WERI-Rb-1 (cell line): ENCODE data around the gene PPP1R9A.

Source experiments
- DNase-seq: peaks from one replicate; pipeline ENCODE4 v3.0.0-alpha.2; 2020
- H3K27ac ChIP-seq: fragments of 250-450 bp; sonication (Bioruptor Pico); 2 replicates; pipeline ENCODE4 v1.5.1; 2020; ENCODE audit warnings: mild to moderate bottlenecking, moderate library complexity
- H3K27me3 ChIP-seq: fragments of 250-450 bp; sonication (Bioruptor Pico); 2 replicates; pipeline ENCODE4 v1.5.1; 2021; ENCODE audit warnings: mild to moderate bottlenecking, low read depth, moderate library complexity; ENCODE audit not compliant: insufficient read depth, severe bottlenecking
- H3K36me3 ChIP-seq: fragments of 250-450 bp; sonication (Bioruptor Pico); 2 replicates; pipeline ENCODE4 v1.5.1; 2020; ENCODE audit warnings: mild to moderate bottlenecking, moderate library complexity
- H3K4me3 ChIP-seq: 2 replicates; pipeline ENCODE4 v1.5.1; 2011; ENCODE audit warnings: low read depth, mild to moderate bottlenecking, control low read depth, low read length
- H3K9me3 ChIP-seq: fragments of 250-450 bp; sonication (Bioruptor Pico); 2 replicates; pipeline ENCODE4 v1.5.1; 2021; ENCODE audit warnings: mild to moderate bottlenecking, moderate library complexity; ENCODE audit not compliant: severe bottlenecking
- CTCF ChIP-seq: IDR thresholded peaks from 2 replicates; pipeline ENCODE4 v1.5.1; 2011; ENCODE audit warnings: low read depth, mild to moderate bottlenecking, control low read depth, inconsistent platforms, low read length

PPP1R9A gene

GRCh38 chr7:95045236-95045923, 138.0 kb downstream of the PPP1R9A start:
- TF ChIP-seq CTCF, result peak; percentile 37; the same call in 1 of the 2 replicates
- Histone ChIP-seq H3K27ac (no peak overlapping the region), H3K9me3 (no peaks in the 10 kb centered on the region), H3K4me3 (no peak overlapping the region), H3K36me3 (no peaks in the 10 kb centered on the region), H3K27me3 (no peaks in the 10 kb centered on the region)
- DNase-seq, result peak; percentile 40

GRCh38 chr7:95046494-95047240, 139.3 kb downstream of the PPP1R9A start:
- no peaks in the 10 kb centered on the region for H3K27me3 ChIP-seq
- no peaks in the 10 kb centered on the region for H3K9me3 ChIP-seq
- no peaks in the 10 kb centered on the region for H3K36me3 ChIP-seq
- no peak for DNase-seq
- TF ChIP-seq CTCF, result no peak
- H3K27ac ChIP-seq, result no peak overlapping the region
- H3K4me3 ChIP-seq, result no peak overlapping the region

GRCh38 chr7:95047291-95047690, 139.9 kb downstream of the PPP1R9A start:
- DNase-seq, result no peak
- Histone ChIP-seq H3K4me3 (no peak overlapping the region), H3K36me3 (no peaks in the 10 kb centered on the region), H3K9me3 (no peaks in the 10 kb centered on the region), H3K27ac (no peak overlapping the region), H3K27me3 (no peaks in the 10 kb centered on the region)
- no peak for TF ChIP-seq CTCF

- TF ChIP-seq CTCF, result no peak
- no peak overlapping the region for H3K4me3 ChIP-seq
- no peaks in the 10 kb centered on the region for H3K36me3 ChIP-seq
- no peak overlapping the region for H3K27ac ChIP-seq
- H3K27me3 ChIP-seq, result no peaks in the 10 kb centered on the region
- no peak for DNase-seq
- H3K9me3 ChIP-seq, result no peaks in the 10 kb centered on the region
These were observed 145.2 kb downstream of the PPP1R9A start for GRCh38 chr7:95052566-95053094.

GRCh38 chr7:95054386-95054785, 147.0 kb downstream of the PPP1R9A start:
- H3K4me3 ChIP-seq, result no peak overlapping the region
- H3K36me3 ChIP-seq, result no peaks in the 10 kb centered on the region
- no peaks in the 10 kb centered on the region for H3K27me3 ChIP-seq
- no peak for DNase-seq
- no peak overlapping the region for H3K27ac ChIP-seq
- no peaks in the 10 kb centered on the region for H3K9me3 ChIP-seq
- no peak for TF ChIP-seq CTCF
